NCI-H187 (cell line): ENCODE results near the gene TNS2.

Experiments used
- DNase-seq, 2 experiments: peaks; one replicate each; lab custom pipeline; 2025; lab: John Stamatoyannopoulos, UW

TNS2 gene

DNA sequence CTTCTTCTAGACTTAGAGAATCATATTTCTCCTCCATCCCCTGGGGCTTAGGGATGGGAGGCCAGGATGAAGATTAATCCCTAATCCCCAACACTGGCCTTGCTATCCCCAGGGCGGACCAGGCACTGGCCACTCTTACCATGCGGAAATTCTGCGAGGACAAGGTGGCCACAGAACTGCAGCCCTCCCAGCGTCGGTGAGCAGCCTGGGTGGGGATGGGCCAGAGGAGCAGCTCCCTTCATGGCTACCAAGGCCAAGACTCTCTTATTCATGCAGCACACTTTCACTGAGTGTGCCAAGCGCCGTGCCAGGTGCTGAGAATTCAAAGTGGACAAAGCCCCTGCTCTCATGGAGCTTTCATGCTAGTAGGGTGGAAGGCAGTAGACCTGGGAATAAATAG, 7.0 kb downstream of the TNS2 start:
- no peak for DNase-seq

- no peak for DNase-seq
Measured at GRCh38 chr12:53057816-53058500, 8.1 kb downstream of the TNS2 start.

DNA sequence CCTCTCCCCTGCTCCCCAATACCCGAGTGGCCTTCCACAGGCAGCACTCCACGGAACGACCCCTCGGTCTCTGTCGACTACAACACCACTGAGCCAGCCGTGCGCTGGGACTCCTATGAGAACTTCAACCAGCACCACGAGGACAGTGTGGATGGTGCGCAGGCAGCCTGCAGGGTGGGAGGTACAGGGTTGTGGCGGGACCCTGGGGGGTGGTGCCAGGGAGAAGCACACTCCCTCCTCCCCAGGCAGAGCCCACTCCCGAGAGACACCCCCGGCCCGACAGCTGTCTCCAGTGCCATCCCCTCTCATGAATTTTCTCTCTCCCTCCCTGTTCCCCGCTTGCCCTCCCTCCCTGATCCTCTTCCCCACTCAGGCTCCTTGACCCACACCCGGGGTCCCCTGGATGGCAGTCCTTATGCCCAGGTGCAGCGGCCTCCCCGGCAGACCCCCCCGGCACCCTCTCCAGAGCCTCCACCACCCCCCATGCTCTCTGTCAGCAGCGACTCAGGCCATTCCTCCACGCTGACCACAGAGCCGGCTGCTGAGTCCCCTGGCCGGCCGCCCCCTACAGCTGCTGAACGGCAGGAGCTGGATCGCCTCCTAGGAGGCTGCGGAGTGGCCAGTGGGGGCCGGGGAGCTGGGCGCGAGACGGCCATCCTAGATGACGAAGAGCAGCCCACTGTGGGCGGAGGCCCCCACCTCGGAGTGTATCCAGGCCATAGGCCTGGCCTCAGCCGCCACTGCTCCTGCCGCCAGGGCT, 9.0 kb downstream of the TNS2 start:
- no peak for DNase-seq

DNA sequence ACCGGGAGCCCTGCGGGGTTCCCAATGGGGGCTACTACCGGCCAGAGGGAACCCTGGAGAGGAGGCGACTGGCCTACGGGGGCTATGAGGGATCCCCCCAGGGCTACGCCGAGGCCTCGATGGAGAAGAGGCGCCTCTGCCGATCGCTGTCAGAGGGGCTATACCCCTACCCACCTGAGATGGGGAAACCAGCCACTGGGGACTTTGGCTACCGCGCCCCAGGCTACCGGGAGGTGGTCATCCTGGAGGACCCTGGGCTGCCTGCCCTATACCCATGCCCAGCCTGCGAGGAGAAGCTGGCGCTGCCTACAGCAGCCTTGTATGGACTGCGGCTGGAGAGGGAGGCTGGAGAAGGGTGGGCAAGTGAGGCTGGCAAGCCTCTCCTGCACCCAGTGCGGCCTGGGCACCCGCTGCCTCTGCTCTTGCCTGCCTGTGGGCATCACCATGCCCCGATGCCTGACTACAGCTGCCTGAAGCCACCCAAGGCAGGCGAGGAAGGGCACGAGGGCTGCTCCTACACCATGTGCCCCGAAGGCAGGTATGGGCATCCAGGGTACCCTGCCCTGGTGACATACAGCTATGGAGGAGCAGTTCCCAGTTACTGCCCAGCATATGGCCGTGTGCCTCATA, 9.7 kb downstream of the TNS2 start:
- no peak for DNase-seq

GRCh38 chr12:53060064-53060720, 10.3 kb downstream of the TNS2 start:
- no peak for DNase-seq

DNA sequence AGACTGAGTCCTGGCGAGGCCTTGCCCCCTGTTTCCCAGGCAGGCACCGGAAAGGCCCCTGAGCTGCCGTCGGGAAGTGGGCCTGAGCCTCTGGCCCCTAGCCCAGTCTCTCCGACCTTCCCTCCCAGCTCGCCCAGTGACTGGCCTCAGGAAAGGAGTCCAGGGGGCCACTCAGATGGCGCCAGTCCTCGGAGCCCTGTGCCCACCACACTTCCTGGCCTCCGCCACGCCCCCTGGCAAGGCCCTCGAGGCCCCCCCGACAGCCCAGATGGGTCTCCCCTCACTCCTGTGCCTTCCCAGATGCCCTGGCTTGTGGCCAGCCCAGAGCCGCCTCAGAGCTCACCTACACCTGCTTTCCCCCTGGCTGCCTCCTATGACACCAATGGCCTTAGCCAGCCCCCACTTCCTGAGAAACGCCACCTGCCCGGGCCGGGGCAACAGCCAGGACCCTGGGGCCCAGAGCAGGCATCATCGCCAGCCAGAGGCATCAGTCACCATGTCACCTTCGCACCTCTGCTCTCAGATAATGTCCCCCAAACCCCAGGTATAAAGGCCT, 10.9 kb downstream of the TNS2 start:
- DNase-seq: no peak

DNA sequence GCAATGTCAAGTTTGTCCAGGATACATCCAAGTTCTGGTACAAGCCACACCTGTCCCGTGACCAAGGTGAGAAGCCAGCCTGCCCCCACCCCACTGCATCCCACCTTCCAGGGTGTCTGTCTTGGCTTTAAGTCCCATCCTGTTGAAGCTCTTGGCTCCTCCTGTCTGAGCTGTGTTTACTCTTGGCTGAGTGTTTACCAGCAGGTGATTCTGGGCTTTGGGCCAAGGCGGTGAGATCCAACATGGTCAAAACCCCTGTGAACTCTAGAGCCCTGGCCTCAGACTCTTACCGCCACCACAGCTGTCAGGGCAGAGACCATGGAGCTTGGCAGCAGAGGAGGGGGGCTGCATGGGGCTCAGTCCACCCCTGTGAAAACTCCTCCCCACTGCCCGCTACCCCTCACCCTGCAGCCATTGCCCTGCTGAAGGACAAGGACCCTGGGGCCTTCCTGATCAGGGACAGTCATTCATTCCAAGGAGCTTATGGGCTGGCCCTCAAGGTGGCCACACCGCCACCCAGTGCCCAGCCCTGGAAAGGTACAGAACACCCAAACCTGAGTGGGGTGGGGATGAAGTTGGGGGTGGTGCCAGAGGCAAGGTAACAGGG, 11.6 kb downstream of the TNS2 start:
- peak in 1 of 2 experiments; percentile 67 for DNase-seq

GRCh38 chr12:53062011-53062961, 12.4 kb downstream of the TNS2 start:
- no peak for DNase-seq

GRCh38 chr12:53062977-53063707, 13.3 kb downstream of the TNS2 start:
- DNase-seq: no peak

DNA sequence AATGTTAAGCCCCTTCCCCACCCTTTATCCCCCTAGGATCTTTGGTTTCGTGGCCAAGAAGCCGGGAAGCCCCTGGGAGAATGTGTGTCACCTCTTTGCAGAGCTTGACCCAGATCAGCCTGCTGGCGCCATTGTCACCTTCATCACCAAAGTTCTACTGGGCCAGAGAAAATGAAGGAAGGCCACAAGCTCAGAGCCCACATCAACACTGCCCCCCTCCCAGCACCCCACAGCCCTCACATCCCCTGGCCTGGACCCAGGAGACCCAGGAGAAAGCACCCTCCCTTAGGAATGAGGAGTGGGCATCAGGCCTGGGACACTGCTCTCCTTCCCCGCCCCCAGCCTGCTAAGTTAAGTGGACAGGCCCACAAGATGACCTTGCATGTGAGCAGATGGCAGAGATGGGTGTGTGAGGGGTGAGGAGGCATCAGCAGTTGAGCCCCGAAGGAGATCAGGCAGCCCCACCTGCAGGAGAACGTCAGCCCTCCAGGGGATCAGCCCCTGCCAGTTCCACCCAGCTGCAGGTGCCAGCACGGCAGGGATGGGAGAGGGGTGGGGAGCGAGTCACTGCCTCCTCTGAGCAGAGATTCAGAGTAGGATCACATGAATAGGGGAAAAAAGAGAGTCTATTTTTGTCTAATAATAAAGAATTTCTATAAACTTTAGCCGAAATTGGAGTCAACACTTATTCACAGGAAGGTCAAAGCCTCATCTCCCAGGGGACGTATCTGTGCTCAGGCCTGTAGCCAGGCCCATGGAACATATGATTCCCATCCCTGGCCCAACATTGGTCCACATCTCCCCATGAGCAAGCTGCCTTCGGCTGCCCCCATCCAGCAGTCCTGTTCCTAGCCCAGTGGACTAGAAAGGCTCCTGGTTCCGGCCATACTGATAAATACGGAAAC, 14.1 kb downstream of the TNS2 start:
- DNase-seq: no peak

DNA sequence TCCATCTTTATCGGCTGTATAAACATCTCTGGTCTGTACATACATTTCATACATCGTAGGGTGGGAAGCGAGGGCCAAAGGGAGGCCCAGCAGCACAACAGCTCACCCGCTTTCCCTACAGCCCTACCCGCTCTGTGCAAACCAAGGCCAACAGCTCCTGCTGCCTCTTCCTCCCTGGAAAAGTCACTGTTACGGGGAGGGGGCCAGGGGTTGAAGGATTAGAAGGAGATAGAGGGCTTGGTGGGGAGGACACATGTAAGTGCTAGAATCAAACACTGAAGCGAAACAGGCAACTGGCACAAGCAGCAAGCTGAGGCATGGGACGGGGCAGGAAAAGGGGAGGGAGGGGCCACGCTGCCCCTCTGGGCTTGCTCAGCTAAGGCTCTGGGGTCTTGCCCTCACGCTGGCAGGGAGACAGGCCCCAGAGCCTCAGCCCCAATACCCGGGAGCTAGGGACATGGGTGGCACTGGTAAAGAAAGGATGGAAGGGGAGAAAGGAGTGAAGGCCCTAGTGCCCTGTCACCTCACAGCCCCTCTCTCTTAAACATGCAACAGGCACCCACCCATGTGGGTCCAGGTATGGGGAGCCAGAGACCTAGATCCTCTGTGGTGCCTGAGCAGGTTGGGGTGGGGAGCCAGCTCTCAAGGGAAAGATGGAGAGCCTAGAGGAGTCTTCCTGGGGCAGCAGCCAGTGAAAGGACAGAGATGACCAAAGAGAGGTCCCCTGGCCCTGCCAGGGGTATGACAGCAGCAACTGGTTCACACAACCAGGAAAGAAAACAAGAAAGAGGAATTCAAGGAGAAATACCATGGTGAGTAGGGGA, 15.0 kb downstream of the TNS2 start:
- no peak for DNase-seq

DNA sequence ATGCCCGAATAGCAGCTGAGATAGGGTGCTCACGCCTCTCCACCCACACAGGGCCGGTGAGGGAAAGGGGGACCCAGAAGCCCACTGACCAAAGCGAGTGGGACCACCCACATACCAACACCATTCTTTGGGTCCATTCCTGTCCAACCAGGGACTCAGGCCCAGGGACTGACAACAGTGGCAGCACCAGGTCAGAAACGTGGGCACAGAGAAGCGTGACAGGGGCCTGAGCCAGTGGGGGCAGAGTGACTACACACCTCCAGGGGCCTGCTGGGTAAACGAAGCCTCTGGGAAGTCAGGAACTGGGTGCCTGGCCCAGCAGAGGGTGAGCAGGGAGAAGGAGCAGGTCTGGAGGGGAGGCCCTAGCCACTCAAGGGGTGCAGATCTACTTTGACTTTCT, 15.6 kb downstream of the TNS2 start:
- DNase-seq: no peak

DNA sequence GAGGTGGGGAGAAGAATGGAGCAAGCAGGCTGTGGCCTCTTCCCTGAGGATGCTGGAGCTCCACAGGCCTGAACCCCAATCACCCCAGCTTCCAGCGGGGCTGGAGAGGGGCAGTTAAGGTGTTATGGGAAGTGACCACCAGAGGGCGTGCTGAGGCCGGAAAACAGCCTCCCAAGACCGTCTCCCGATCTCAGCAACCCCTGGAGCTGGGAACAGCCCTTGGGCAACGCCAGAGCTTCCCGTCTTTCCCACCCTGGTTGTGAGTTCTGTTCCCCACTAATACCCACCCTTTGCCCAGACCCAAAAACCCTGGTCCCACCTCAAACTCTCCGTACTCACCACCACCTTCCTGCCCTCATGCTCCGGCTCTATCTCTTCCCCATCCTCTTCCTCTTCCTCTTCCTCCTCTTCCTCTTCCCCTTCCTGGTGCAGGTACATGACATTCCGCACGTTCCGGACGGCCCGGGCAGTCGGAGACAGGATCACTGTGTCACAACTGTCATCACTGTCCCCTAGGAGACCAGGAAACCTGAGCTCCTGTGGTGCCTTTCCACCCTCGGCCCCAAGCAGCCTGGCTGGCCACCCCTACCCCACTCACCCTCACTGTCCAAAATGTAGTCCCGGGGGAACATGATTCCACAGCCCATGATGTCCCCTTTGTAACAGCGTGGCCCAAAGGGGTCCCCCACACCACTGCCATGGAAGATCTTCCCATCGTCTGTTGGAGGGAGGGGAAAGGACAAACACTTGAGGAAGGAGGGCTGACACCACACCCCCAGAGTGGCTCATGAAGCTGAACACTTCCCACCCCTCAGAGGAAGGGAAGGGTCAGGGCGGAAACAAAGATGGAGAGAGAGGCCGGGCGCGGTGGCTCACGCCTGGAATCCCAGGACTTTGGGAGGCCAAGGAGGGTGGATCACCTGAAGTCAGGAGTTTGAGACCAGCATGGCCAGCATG, 16.4 kb downstream of the TNS2 start:
- DNase-seq: peak; percentile 38 to 66

DNA sequence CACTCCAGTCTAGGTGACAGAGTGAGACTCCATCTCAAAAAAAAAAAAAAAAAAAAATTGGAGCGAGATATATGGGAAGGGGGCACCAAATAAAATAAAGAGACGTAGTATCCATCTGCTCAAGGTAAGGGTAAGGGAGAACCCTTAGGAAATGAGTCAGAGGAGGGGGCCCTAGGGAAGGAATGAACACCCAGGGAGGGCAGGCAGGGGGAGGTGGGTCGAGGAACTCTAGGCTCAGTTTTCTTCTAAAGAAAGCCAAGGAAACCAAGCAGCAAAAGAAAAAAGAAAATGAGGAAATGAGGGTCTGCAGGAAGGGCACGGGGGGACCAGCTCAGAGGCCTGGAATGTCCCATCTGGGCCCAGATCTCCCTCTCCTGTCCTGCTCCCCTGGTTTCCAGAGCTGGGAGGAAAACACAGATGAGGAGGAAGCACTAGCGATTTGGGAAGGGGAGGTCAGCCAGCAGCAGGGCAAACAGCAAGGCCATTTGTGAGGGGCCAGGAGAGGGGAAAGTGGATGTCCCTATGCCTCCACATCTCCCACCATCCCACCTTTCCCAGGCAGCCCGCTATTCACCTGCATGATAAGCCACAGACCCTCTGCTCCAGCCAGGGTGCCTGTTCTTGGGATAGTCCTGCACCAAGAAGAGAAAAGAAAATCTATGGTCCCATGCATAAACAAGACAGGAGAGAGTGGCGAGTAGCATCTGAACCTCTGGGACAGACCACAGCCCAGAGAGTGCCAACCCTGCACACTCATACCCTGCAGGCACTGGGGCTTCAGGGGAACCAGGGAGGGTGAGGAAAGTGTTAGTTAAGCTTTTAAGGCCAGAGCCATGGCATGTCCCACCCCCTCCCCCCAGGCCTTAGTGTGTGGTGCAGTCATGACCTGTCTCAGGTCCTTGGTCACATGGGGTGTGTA, 17.5 kb downstream of the TNS2 start:
- DNase-seq: no peak

- DNase-seq: no peak
Measured at GRCh38 chr12:53067993-53068770, 18.3 kb downstream of the TNS2 start.
